HepG2 (cell line): ENCODE data around the gene GGA1. TPM values are rescaled to one million over a fixed set of nuclear protein-coding genes. Genes with fewer than 3 reads are reported as not detected.

ENCODE experiments used
- ATF5 ChIP-seq: sonication (generic); formaldehyde crosslinking; IDR thresholded peaks from 2 replicates; pipeline ENCODE4 v1.4.0; 2020; ENCODE audit warnings: mild to moderate bottlenecking, low read depth, missing genetic modification reagents
- CEBPZ ChIP-seq: IDR thresholded peaks from 2 replicates; pipeline ENCODE4 v1.6.1; 2012; ENCODE audit warnings: low read length, improper control_type of control experiment
- DPF2 ChIP-seq: sonication (generic); formaldehyde crosslinking; IDR thresholded peaks from 2 replicates; pipeline ENCODE4 v1.4.0; 2020; ENCODE audit warnings: mild to moderate bottlenecking, low read depth, missing genetic modification reagents, borderline replicate concordance
- FLYWCH1 ChIP-seq: sonication (generic); formaldehyde crosslinking; IDR thresholded peaks from 2 replicates; pipeline ENCODE4 v1.8.1; 2023; ENCODE audit warnings: mild to moderate bottlenecking, missing genetic modification reagents
- FOXC1 ChIP-seq: sonication (generic); formaldehyde crosslinking; IDR thresholded peaks from 2 replicates; pipeline ENCODE4 v1.8.0; 2022; ENCODE audit warnings: mild to moderate bottlenecking, missing genetic modification reagents, borderline replicate concordance
- IRX3 ChIP-seq: sonication (generic); formaldehyde crosslinking; IDR thresholded peaks from 2 replicates; pipeline ENCODE4 v1.8.1; 2023; ENCODE audit warnings: mild to moderate bottlenecking, low read depth, missing genetic modification reagents, borderline replicate concordance
- MAFK ChIP-seq, 2 experiments: IDR thresholded peaks in 1 of 2; conservative IDR thresholded peaks in 1 of 2; 2 replicates each; pipeline ENCODE4 v1.6.1; 2011; ENCODE audit warnings: improper control_type of control experiment in 2 of 2, low read length in 2 of 2
- MLLT10 ChIP-seq: sonication (generic); formaldehyde crosslinking; IDR thresholded peaks from 2 replicates; pipeline ENCODE4 v1.4.0; 2020; ENCODE audit warnings: missing genetic modification reagents
- TMF1 ChIP-seq: sonication (generic); formaldehyde crosslinking; IDR thresholded peaks from 2 replicates; pipeline ENCODE4 v1.8.1; 2022; ENCODE audit warnings: low read depth, missing genetic modification reagents
- ZNF335 ChIP-seq: sonication (generic); formaldehyde crosslinking; IDR thresholded peaks from 2 replicates; pipeline ENCODE4 v1.4.0; 2020; ENCODE audit warnings: missing genetic modification reagents
- ZNF564 ChIP-seq: sonication (generic); formaldehyde crosslinking; IDR thresholded peaks from 2 replicates; pipeline ENCODE4 v1.8.1; 2023; ENCODE audit warnings: mild to moderate bottlenecking, missing genetic modification reagents
- ZNF615 ChIP-seq: sonication (generic); formaldehyde crosslinking; IDR thresholded peaks from 2 replicates; pipeline ENCODE4 v1.5.0; 2020; ENCODE audit warnings: mild to moderate bottlenecking, missing genetic modification reagents, borderline replicate concordance
- ZNF747 ChIP-seq: sonication (generic); formaldehyde crosslinking; IDR thresholded peaks from 2 replicates; pipeline ENCODE4 v1.8.1; 2023; ENCODE audit warnings: missing genetic modification reagents, mild to moderate bottlenecking, borderline replicate concordance
- ZNF776 ChIP-seq: sonication (generic); formaldehyde crosslinking; IDR thresholded peaks from 2 replicates; pipeline ENCODE4 v1.4.0; 2020; ENCODE audit warnings: mild to moderate bottlenecking, missing genetic modification reagents
- ZSCAN20 ChIP-seq: sonication (generic); formaldehyde crosslinking; IDR thresholded peaks from 2 replicates; pipeline ENCODE4 v1.4.0; 2020; ENCODE audit warnings: missing genetic modification reagents, mild to moderate bottlenecking, borderline replicate concordance
- polyA plus RNA-seq, 8 experiments: library from polyadenylated mRNA; depleted of rRNA in 3 of 8; stranded (reverse) in 7 of 8; unstranded in 1 of 8; fragments of >200 nt; fragmentation: Illumina TruSeq in 4 of 8; extraction: Trizol in 4 of 8; gene quantifications; 2 replicates each; pipeline versions ENCODE4 v1.2.1 to v1.2.3, GENCODE V29; 2011 to 2016; ENCODE audit warnings: low read depth in 4 of 8, missing spikeins in 1 of 8, mixed read lengths in 1 of 8; ENCODE audit not compliant: insufficient read depth in 1 of 8
- total RNA-seq, 5 experiments: library from RNA; depleted of rRNA; stranded (reverse); fragments of >200 nt; fragmentation: Illumina TruSeq; extraction: Trizol; gene quantifications; 2 replicates each; pipeline ENCODE4 v1.2.3, GENCODE V29; 2016; ENCODE audit warnings: low read depth in 1 of 5
- TF ChIP-seq, protein P1 (sequence below): sonication (generic); formaldehyde crosslinking; IDR thresholded peaks from 2 replicates; pipeline ENCODE4 v1.4.0; 2020; ENCODE audit warnings: missing genetic modification reagents, mild to moderate bottlenecking, borderline replicate concordance
- TF ChIP-seq, protein P2 (sequence below): sonication (generic); formaldehyde crosslinking; IDR thresholded peaks from 2 replicates; pipeline ENCODE4 v1.4.0; 2020; ENCODE audit warnings: mild to moderate bottlenecking, missing genetic modification reagents

Gene GGA1
- total and polyA plus RNA-seq, 2 of the 13 experiments (the other 11 are each of a cell fraction or from before 2014, with no cell fraction given), result 29.1 to 87.2 TPM

DNA sequence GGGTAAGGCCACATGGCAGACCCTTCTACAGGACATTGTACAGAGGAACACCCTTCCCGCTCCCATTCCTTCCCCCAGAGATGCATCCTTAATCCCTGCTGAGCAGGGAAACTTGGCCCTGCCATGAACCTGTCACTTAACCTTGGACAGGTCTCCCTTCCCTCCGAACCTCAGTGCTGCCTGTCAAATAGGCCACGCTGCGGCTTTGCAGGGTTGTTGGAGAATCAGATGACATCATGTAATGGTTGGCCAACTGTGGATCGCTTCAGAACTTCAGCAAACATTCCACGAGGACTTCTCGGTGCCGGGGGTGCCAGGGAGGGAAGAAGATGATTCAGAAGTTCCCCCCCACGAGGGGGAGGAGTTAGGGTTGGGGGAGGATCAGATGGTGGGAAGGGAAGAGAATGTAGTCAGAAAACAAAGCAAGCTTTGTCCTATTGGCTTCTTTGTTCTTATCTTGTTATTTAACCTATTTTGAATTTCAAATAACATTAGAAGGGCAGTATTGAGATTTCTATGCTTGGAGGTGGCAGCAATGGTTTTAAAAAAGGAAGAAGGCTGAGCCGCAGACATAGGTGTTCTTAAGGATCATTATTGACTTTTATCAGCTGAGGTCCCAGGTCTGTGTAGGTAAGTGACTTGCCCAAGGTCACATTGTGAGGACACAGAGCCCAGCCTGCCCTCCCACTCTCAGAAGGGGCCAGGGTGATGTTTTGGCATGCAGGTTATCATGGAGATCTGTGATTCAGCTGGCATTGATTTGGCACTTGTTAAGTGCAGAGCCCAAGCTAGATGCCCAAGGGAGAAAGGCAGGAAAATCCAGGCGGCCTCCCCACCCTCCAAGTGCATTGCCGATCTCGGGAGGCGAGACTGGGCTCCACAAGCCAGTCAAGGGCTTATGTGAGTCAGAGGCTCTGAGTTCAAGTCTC, 45.2 kb upstream of the GGA1 start (continued):
- TF ChIP-seq CEBPZ (no peak), IRX3 (no peak), FLYWCH1 (CRISPR knock-in tag) (no peak), ZSCAN20 (no peak), MLLT10 (no peak), TMF1 (CRISPR knock-in tag) (no peak), FOXC1 (CRISPR knock-in tag) (no peak), ZNF615 (CRISPR knock-in tag) (no peak), MAFK (conservative IDR thresholded peaks at IDR 0.05 in 1 of 2, IDR thresholded peaks at IDR 0.05 in 1 of 2; ENCODE audit: low read length in 2 of 2) (no peak; a peak in 1 of 4 replicates), ATF5 (CRISPR knock-in tag) (no peak), ZNF747 (CRISPR knock-in tag) (no peak), ZNF776 (CRISPR knock-in tag) (no peak), ZNF564 (CRISPR knock-in tag) (no peak), DPF2 (0 out of 2 replicates have a peak, but pooled peaks have one; percentile 43), ZNF335 (CRISPR knock-in tag) (no peak)
- TF ChIP-seq, protein P1, sequence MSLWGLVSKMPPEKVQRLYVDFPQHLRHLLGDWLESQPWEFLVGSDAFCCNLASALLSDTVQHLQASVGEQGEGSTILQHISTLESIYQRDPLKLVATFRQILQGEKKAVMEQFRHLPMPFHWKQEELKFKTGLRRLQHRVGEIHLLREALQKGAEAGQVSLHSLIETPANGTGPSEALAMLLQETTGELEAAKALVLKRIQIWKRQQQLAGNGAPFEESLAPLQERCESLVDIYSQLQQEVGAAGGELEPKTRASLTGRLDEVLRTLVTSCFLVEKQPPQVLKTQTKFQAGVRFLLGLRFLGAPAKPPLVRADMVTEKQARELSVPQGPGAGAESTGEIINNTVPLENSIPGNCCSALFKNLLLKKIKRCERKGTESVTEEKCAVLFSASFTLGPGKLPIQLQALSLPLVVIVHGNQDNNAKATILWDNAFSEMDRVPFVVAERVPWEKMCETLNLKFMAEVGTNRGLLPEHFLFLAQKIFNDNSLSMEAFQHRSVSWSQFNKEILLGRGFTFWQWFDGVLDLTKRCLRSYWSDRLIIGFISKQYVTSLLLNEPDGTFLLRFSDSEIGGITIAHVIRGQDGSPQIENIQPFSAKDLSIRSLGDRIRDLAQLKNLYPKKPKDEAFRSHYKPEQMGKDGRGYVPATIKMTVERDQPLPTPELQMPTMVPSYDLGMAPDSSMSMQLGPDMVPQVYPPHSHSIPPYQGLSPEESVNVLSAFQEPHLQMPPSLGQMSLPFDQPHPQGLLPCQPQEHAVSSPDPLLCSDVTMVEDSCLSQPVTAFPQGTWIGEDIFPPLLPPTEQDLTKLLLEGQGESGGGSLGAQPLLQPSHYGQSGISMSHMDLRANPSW (CRISPR knock-in tag), result no peak
- TF ChIP-seq, protein P2, sequence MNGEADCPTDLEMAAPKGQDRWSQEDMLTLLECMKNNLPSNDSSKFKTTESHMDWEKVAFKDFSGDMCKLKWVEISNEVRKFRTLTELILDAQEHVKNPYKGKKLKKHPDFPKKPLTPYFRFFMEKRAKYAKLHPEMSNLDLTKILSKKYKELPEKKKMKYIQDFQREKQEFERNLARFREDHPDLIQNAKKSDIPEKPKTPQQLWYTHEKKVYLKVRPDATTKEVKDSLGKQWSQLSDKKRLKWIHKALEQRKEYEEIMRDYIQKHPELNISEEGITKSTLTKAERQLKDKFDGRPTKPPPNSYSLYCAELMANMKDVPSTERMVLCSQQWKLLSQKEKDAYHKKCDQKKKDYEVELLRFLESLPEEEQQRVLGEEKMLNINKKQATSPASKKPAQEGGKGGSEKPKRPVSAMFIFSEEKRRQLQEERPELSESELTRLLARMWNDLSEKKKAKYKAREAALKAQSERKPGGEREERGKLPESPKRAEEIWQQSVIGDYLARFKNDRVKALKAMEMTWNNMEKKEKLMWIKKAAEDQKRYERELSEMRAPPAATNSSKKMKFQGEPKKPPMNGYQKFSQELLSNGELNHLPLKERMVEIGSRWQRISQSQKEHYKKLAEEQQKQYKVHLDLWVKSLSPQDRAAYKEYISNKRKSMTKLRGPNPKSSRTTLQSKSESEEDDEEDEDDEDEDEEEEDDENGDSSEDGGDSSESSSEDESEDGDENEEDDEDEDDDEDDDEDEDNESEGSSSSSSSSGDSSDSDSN (CRISPR knock-in tag), result 0 out of 2 replicates have a peak, but pooled peaks have one; percentile 27
